Erythroblast (primary cell): ENCODE results near the gene NRG3.

Experiments used
- GATA1 ChIP-seq: IDR thresholded peaks from 2 replicates; pipeline ENCODE4 v1.6.1; 2011; ENCODE audit warnings: low read depth, mild to moderate bottlenecking, control low read depth, low read length, moderate library complexity
- POLR2A ChIP-seq: IDR thresholded peaks from 2 replicates; pipeline ENCODE4 v1.6.1; 2011; ENCODE audit warnings: mild to moderate bottlenecking, low read length

DNA sequence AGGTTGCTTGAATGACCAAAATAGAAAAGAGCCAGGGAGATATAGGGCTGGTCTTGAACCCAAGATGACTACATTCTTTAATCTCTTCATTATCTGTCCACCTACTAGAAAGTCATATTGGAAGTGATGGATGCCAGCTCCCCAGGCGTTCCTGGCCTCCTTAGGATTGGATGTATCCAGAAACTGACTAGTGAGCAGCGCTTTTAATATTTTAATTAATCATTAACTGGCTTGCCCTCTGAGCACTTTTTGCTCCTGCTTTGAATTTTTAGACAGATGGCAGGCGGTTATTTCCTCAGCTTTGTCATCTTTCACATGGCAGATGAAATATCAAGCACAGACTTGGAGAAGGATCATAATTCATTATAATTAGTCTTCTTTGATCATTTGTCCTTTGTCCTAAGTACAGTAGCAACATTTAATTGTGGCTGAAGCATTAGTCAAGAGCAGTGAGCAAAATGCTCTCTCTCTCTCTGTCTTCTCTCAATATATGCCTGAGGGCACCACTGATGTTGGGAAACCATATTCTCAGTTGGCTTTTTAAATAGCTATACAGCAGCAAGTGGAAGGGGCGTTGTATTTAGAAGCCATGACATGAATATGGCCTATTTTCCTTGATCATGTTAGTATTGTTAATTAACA, 588.0 kb downstream of the NRG3 start:
- TF ChIP-seq POLR2A (no peak), GATA1 (no peak)
